HepG2 (cell line): ENCODE measurements around the gene MCMBP. TPM values are rescaled to one million over a fixed set of nuclear protein-coding genes. Genes with fewer than 3 reads are reported as not detected.

Experiments
- CBFB ChIP-seq: sonication (generic); formaldehyde crosslinking; IDR thresholded peaks from 2 replicates; pipeline ENCODE4 v1.4.0; 2020; ENCODE audit warnings: missing genetic modification reagents
- CHD4 ChIP-seq: fragments of 200-600 bp; sonication (generic); IDR thresholded peaks from 2 replicates; pipeline ENCODE4 v1.7.0; 2017; ENCODE audit warnings: mild to moderate bottlenecking, low read length, borderline replicate concordance
- DR1 ChIP-seq: sonication (generic); formaldehyde crosslinking; IDR thresholded peaks from 2 replicates; pipeline ENCODE4 v1.8.0; 2021; ENCODE audit warnings: mild to moderate bottlenecking, missing genetic modification reagents, inconsistent platforms
- EED ChIP-seq: sonication (generic); formaldehyde crosslinking; IDR thresholded peaks from 2 replicates; pipeline ENCODE4 v1.5.0; 2020; ENCODE audit warnings: mild to moderate bottlenecking, missing genetic modification reagents
- EP300 ChIP-seq, 3 experiments: sonication (generic) in 1 of 3; formaldehyde crosslinking in 1 of 3; IDR thresholded peaks; 2 replicates each; pipeline versions ENCODE4 v1.5.1 to v1.6.1; 2011 to 2020; ENCODE audit warnings: low read depth in 2 of 3, low read length in 2 of 3, borderline replicate concordance in 1 of 3, improper control_type of control experiment in 1 of 3, mild to moderate bottlenecking in 1 of 3, missing genetic modification reagents in 1 of 3, moderate library complexity in 1 of 3
- EZH2 ChIP-seq: conservative IDR thresholded peaks from 2 replicates; pipeline ENCODE4 v1.6.1; 2012; ENCODE audit warnings: mild to moderate bottlenecking, low read depth, low read length, moderate library complexity
- FOXO1 ChIP-seq: sonication (generic); formaldehyde crosslinking; IDR thresholded peaks from 2 replicates; pipeline ENCODE4 v1.4.0; 2020; ENCODE audit warnings: missing genetic modification reagents
- KLF15 ChIP-seq: sonication (generic); formaldehyde crosslinking; IDR thresholded peaks from 2 replicates; pipeline ENCODE4 v1.8.1; 2023; ENCODE audit warnings: borderline replicate concordance, mild to moderate bottlenecking, inconsistent platforms, missing genetic modification reagents, mixed read lengths
- MXD4 ChIP-seq: IDR thresholded peaks from 2 replicates; pipeline ENCODE4 v1.6.1; 2016; ENCODE audit warnings: mild to moderate bottlenecking, missing biosample characterization, missing genetic modification reagents
- MXI1 ChIP-seq: IDR thresholded peaks from 3 replicates; pipeline ENCODE4 v1.6.1; 2012; ENCODE audit warnings: low read depth, low read length, inconsistent platforms, borderline replicate concordance
- NBN ChIP-seq: fragments of 450-650 bp; conservative IDR thresholded peaks from 2 replicates; pipeline ENCODE4 v1.6.1; 2017
- NCOA2 ChIP-seq: sonication (generic); formaldehyde crosslinking; IDR thresholded peaks from 2 replicates; pipeline ENCODE4 v1.8.0; 2022; ENCODE audit warnings: inconsistent platforms
- NR2F1 ChIP-seq, 2 experiments: fragments of 450-650 bp in 1 of 2; formaldehyde crosslinking in 1 of 2; IDR thresholded peaks; 2 replicates each; pipeline versions ENCODE4 v1.5.0 to v1.6.1; 2016 to 2020; ENCODE audit warnings: mild to moderate bottlenecking in 1 of 2, missing compliant biosample characterization in 1 of 2, missing genetic modification reagents in 1 of 2, moderate library complexity in 1 of 2
- ONECUT2 ChIP-seq: sonication (generic); formaldehyde crosslinking; IDR thresholded peaks from 2 replicates; pipeline ENCODE4 v1.4.0; 2020; ENCODE audit warnings: missing genetic modification reagents
- PCBP2 ChIP-seq: fragments of 200-400 bp; formaldehyde crosslinking; optimal IDR thresholded peaks from 2 replicates; pipeline ENCODE3; 2018; ENCODE audit warnings: low read length, low read depth; ENCODE audit not compliant: poor library complexity, severe bottlenecking
- PITX1 ChIP-seq: sonication (generic); formaldehyde crosslinking; IDR thresholded peaks from 2 replicates; pipeline ENCODE4 v1.5.1; 2020; ENCODE audit warnings: mild to moderate bottlenecking, missing genetic modification reagents
- RXRB ChIP-seq: IDR thresholded peaks from 2 replicates; pipeline ENCODE4 v1.6.1; 2016; ENCODE audit warnings: borderline replicate concordance, missing genetic modification reagents, missing compliant biosample characterization
- ZMAT3 ChIP-seq: sonication (generic); formaldehyde crosslinking; conservative IDR thresholded peaks from 2 replicates; pipeline ENCODE4 v1.7.0; 2021; ENCODE audit warnings: missing genetic modification reagents
- ZNF138 ChIP-seq: sonication (generic); formaldehyde crosslinking; IDR thresholded peaks from 2 replicates; pipeline ENCODE4 v1.5.0; 2020; ENCODE audit warnings: mild to moderate bottlenecking, low read depth, missing genetic modification reagents
- ZNF230 ChIP-seq: sonication (generic); formaldehyde crosslinking; IDR thresholded peaks from 2 replicates; pipeline ENCODE4 v1.4.0; 2020; ENCODE audit warnings: mild to moderate bottlenecking, missing genetic modification reagents
- ZNF234 ChIP-seq: sonication (generic); formaldehyde crosslinking; conservative IDR thresholded peaks from 2 replicates; pipeline ENCODE4 v1.5.1; 2020; ENCODE audit warnings: mild to moderate bottlenecking, missing genetic modification reagents
- ZNF251 ChIP-seq: sonication (generic); formaldehyde crosslinking; IDR thresholded peaks from 2 replicates; pipeline ENCODE4 v1.9.0; 2021; ENCODE audit warnings: mild to moderate bottlenecking, missing genetic modification reagents
- ZNF263 ChIP-seq: sonication (generic); formaldehyde crosslinking; IDR thresholded peaks from 2 replicates; pipeline ENCODE4 v1.4.0; 2020; ENCODE audit warnings: missing genetic modification reagents
- ZNF282 ChIP-seq: fragments of 450-650 bp; IDR thresholded peaks from 2 replicates; pipeline ENCODE4 v1.6.1; 2018; ENCODE audit not compliant: partially characterized antibody
- ZNF530 ChIP-seq: sonication (generic); formaldehyde crosslinking; IDR thresholded peaks from 2 replicates; pipeline ENCODE4 v1.5.0; 2020; ENCODE audit warnings: low read depth, mild to moderate bottlenecking, missing genetic modification reagents
- ZNF605 ChIP-seq: sonication (generic); formaldehyde crosslinking; IDR thresholded peaks from 2 replicates; pipeline ENCODE4 v1.8.0; 2022; ENCODE audit warnings: mild to moderate bottlenecking, missing genetic modification reagents
- ZNF670 ChIP-seq: sonication (generic); formaldehyde crosslinking; IDR thresholded peaks from 2 replicates; pipeline ENCODE4 v1.8.0; 2022; ENCODE audit warnings: mild to moderate bottlenecking, missing genetic modification reagents, borderline replicate concordance
- ZNF720 ChIP-seq: sonication (generic); formaldehyde crosslinking; IDR thresholded peaks from 2 replicates; pipeline ENCODE4 v1.4.0; 2020; ENCODE audit warnings: missing genetic modification reagents
- ZNF737 ChIP-seq: sonication (generic); formaldehyde crosslinking; IDR thresholded peaks from 2 replicates; pipeline ENCODE4 v1.5.0; 2020; ENCODE audit warnings: missing genetic modification reagents, mild to moderate bottlenecking, borderline replicate concordance
- polyA plus RNA-seq, 8 experiments: library from polyadenylated mRNA; depleted of rRNA in 3 of 8; stranded (reverse) in 7 of 8; unstranded in 1 of 8; fragments of >200 nt; fragmentation: Illumina TruSeq in 4 of 8; extraction: Trizol in 4 of 8; gene quantifications; 2 replicates each; pipeline versions ENCODE4 v1.2.1 to v1.2.3, GENCODE V29; 2011 to 2016; ENCODE audit warnings: low read depth in 4 of 8, missing spikeins in 1 of 8, mixed read lengths in 1 of 8; ENCODE audit not compliant: insufficient read depth in 1 of 8
- total RNA-seq, 5 experiments: library from RNA; depleted of rRNA; stranded (reverse); fragments of >200 nt; fragmentation: Illumina TruSeq; extraction: Trizol; gene quantifications; 2 replicates each; pipeline ENCODE4 v1.2.3, GENCODE V29; 2016; ENCODE audit warnings: low read depth in 1 of 5
- TF ChIP-seq, protein P1 (sequence below): sonication (generic); formaldehyde crosslinking; conservative IDR thresholded peaks from 2 replicates; pipeline ENCODE4 v1.4.0; 2020; ENCODE audit warnings: missing genetic modification reagents

MCMBP gene
- total and polyA plus RNA-seq, 2 of the 13 experiments (the other 11 are each of a cell fraction or from before 2014, with no cell fraction given), result 35.7 to 62.4 TPM

GRCh38 chr10:119892188-119893065 lies 19.8 kb upstream of the MCMBP start, which contains the start of gene SEC23IP (continued):
- TF ChIP-seq RXRB (peak; percentile 81), EZH2 (no peak), CBFB (CRISPR knock-in tag) (peak; percentile 88), PCBP2 (no peak), ZNF605 (CRISPR knock-in tag) (no peak; the same call in none of the 2 replicates), ZMAT3 (peak; percentile 93), FOXO1 (peak; percentile 51), ZNF138 (CRISPR knock-in tag) (peak; percentile 66; the same call in 1 of the 2 replicates), CHD4 (no peak), NCOA2 (CRISPR knock-in tag) (peak; percentile 78), NBN (no peak), EED (CRISPR knock-in tag) (peak; percentile 41; the same call in 1 of the 2 replicates), ZNF282 (no peak), ONECUT2 (CRISPR knock-in tag) (no peak; the same call in 1 of the 2 replicates), ZNF530 (CRISPR knock-in tag) (no peak), DR1 (CRISPR knock-in tag) (peak; percentile 60; the same call in 1 of the 2 replicates), ZNF670 (CRISPR knock-in tag) (peak; percentile 88), ZNF263 (CRISPR knock-in tag) (peak; percentile 83), ZNF251 (CRISPR knock-in tag) (no peak), MXI1 (peak; percentile 64; the same call in 1 of the 3 replicates), MXD4 (CRISPR knock-in tag) (peak; percentile 94), ZNF720 (CRISPR knock-in tag) (no peak), ZNF230 (CRISPR knock-in tag) (0 out of 2 replicates have a peak, but pooled peaks have one; percentile 64), NR2F1 (CRISPR knock-in tag; IDR thresholded peaks at IDR 0.05) (no peak), PITX1 (CRISPR knock-in tag) (peak; percentile 77), ZNF234 (CRISPR knock-in tag) (no peak), EP300 (IDR thresholded peaks at IDR 0.05; ENCODE audit: low read depth in 2 of 2, low read length in 2 of 2) (peak in 1 of 2 experiments; percentile 61; a peak in 1 of 4 replicates), EP300 (CRISPR knock-in tag; IDR thresholded peaks at IDR 0.05; ENCODE audit: borderline replicate concordance) (peak; percentile 44; the same call in 1 of the 2 replicates), KLF15 (CRISPR knock-in tag) (peak; percentile 50; the same call in 1 of the 2 replicates), ZNF737 (no peak)
- TF ChIP-seq, protein P1, sequence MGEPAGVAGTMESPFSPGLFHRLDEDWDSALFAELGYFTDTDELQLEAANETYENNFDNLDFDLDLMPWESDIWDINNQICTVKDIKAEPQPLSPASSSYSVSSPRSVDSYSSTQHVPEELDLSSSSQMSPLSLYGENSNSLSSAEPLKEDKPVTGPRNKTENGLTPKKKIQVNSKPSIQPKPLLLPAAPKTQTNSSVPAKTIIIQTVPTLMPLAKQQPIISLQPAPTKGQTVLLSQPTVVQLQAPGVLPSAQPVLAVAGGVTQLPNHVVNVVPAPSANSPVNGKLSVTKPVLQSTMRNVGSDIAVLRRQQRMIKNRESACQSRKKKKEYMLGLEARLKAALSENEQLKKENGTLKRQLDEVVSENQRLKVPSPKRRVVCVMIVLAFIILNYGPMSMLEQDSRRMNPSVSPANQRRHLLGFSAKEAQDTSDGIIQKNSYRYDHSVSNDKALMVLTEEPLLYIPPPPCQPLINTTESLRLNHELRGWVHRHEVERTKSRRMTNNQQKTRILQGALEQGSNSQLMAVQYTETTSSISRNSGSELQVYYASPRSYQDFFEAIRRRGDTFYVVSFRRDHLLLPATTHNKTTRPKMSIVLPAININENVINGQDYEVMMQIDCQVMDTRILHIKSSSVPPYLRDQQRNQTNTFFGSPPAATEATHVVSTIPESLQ, result peak; percentile 56; the same call in 1 of the 2 replicates
